KMS-11 (cell line): ENCODE results near the gene MMP17.

Experiments
- H2AFZ ChIP-seq: fragments of 200-600 bp; sonication (generic); 2 replicates; pipeline ENCODE4 v1.6.1; 2016; ENCODE audit warnings: antibody characterized with exemption, mixed run types, low read depth
- H3K27ac ChIP-seq: fragments of 200-600 bp; sonication (generic); 2 replicates; pipeline ENCODE4 v1.6.1; 2016; ENCODE audit warnings: mild to moderate bottlenecking, mixed run types
- H3K27me3 ChIP-seq: fragments of 200-600 bp; sonication (generic); 2 replicates; pipeline ENCODE4 v1.6.1; 2017; ENCODE audit warnings: mild to moderate bottlenecking, low read depth, mixed run types, moderate library complexity; ENCODE audit not compliant: insufficient read depth
- H3K36me3 ChIP-seq: fragments of 200-600 bp; sonication (generic); 2 replicates; pipeline ENCODE4 v1.6.1; 2017; ENCODE audit warnings: mild to moderate bottlenecking, mixed run types; ENCODE audit not compliant: insufficient read depth
- H3K4me1 ChIP-seq: fragments of 200-600 bp; sonication (generic); 2 replicates; pipeline ENCODE4 v1.6.1; 2016; ENCODE audit warnings: mild to moderate bottlenecking, low read depth, mixed run types; ENCODE audit not compliant: poor library complexity, severe bottlenecking
- H3K4me2 ChIP-seq: fragments of 200-600 bp; sonication (generic); 2 replicates; pipeline ENCODE4 v1.7.0; 2016; ENCODE audit warnings: mild to moderate bottlenecking, mixed run types
- H3K4me3 ChIP-seq: fragments of 200-600 bp; sonication (generic); IDR thresholded peaks from 2 replicates; pipeline ENCODE4 v1.6.1; 2017; ENCODE audit warnings: low read depth, low read length, mixed read lengths; ENCODE audit not compliant: insufficient read depth
- H3K79me2 ChIP-seq: fragments of 200-600 bp; sonication (generic); 2 replicates; pipeline ENCODE4 v1.6.1; 2016; ENCODE audit warnings: low read depth, mixed run types; ENCODE audit not compliant: insufficient read depth
- H3K9ac ChIP-seq: fragments of 200-600 bp; sonication (generic); 2 replicates; pipeline ENCODE4 v1.6.1; 2016; ENCODE audit warnings: mild to moderate bottlenecking, mixed run types
- H4K20me1 ChIP-seq: fragments of 200-600 bp; sonication (generic); 2 replicates; pipeline ENCODE4 v1.6.1; 2016; ENCODE audit warnings: mild to moderate bottlenecking, mixed run types; ENCODE audit not compliant: insufficient read depth
- TF ChIP-seq, protein P1 (sequence below): fragments of 200-600 bp; sonication (generic); conservative IDR thresholded peaks from 2 replicates; pipeline ENCODE4 v1.6.1; 2017; ENCODE audit warnings: low read depth, mild to moderate bottlenecking, antibody characterized with exemption, low read length, moderate library complexity, mixed read lengths

MMP17 gene

DNA sequence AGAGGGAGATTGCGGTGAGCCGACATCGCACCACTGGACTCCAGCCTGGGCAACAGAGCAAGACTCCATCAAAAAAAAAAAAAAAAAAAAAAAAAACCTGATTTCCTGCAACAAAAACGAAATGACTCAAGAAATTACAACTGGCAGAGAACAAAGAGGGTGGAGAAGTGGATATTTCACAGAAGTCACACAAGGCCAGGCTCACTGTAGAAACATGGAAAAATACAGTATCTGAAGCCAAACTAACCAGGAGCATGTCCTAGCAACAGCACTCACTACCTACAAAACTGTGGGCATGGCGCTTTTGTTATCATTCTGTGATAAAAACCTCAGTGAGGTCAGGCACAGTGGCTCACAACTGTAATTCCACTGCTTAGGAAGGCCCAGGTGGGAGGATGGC, 11.7 kb upstream of the MMP17 start:
- H3K4me3 ChIP-seq = no peak overlapping the region
- no peaks in the 10 kb centered on the region for H3K36me3 ChIP-seq
- H3K4me2 ChIP-seq = no peak overlapping the region
- no peaks in the 10 kb centered on the region for H3K27me3 ChIP-seq
- H3K4me1 ChIP-seq = no peaks in the 10 kb centered on the region
- no peaks in the 10 kb centered on the region for H3K79me2 ChIP-seq
- no peak overlapping the region for H3K9ac ChIP-seq
- no peaks in the 10 kb centered on the region for H4K20me1 ChIP-seq
- H2AFZ ChIP-seq = no peak overlapping the region
- no peak overlapping the region for H3K27ac ChIP-seq
- TF ChIP-seq, protein P1, sequence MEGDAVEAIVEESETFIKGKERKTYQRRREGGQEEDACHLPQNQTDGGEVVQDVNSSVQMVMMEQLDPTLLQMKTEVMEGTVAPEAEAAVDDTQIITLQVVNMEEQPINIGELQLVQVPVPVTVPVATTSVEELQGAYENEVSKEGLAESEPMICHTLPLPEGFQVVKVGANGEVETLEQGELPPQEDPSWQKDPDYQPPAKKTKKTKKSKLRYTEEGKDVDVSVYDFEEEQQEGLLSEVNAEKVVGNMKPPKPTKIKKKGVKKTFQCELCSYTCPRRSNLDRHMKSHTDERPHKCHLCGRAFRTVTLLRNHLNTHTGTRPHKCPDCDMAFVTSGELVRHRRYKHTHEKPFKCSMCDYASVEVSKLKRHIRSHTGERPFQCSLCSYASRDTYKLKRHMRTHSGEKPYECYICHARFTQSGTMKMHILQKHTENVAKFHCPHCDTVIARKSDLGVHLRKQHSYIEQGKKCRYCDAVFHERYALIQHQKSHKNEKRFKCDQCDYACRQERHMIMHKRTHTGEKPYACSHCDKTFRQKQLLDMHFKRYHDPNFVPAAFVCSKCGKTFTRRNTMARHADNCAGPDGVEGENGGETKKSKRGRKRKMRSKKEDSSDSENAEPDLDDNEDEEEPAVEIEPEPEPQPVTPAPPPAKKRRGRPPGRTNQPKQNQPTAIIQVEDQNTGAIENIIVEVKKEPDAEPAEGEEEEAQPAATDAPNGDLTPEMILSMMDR = no peak

DNA sequence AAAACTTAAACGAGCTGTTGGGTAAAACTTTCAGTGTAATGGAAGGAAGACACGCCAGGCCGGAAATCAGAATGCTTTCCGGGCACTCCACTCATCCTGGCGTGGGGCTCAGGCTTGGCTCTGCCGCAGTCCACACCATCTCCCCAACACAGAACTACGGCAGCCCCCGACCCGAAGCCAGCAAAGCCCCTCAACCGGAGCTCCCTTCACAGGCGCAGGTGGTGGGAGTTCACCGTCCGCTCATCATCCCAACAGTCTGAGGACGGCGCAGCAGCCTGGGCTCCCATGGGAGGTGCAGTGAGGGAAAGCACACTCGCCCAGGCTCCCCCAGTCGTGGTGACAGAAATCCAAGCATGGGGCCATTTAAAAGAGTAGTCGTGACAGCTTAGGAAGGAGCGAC, 11.0 kb upstream of the MMP17 start:
- no peak overlapping the region for H3K4me3 ChIP-seq
- no peaks in the 10 kb centered on the region for H3K4me1 ChIP-seq
- no peak overlapping the region for H2AFZ ChIP-seq
- no peaks in the 10 kb centered on the region for H3K79me2 ChIP-seq
- H3K27ac ChIP-seq = no peak overlapping the region
- TF ChIP-seq, protein P1 = no peak
- H3K27me3 ChIP-seq = no peaks in the 10 kb centered on the region
- no peaks in the 10 kb centered on the region for H4K20me1 ChIP-seq
- no peaks in the 10 kb centered on the region for H3K36me3 ChIP-seq
- H3K9ac ChIP-seq = no peak overlapping the region
- H3K4me2 ChIP-seq = no peak overlapping the region

DNA sequence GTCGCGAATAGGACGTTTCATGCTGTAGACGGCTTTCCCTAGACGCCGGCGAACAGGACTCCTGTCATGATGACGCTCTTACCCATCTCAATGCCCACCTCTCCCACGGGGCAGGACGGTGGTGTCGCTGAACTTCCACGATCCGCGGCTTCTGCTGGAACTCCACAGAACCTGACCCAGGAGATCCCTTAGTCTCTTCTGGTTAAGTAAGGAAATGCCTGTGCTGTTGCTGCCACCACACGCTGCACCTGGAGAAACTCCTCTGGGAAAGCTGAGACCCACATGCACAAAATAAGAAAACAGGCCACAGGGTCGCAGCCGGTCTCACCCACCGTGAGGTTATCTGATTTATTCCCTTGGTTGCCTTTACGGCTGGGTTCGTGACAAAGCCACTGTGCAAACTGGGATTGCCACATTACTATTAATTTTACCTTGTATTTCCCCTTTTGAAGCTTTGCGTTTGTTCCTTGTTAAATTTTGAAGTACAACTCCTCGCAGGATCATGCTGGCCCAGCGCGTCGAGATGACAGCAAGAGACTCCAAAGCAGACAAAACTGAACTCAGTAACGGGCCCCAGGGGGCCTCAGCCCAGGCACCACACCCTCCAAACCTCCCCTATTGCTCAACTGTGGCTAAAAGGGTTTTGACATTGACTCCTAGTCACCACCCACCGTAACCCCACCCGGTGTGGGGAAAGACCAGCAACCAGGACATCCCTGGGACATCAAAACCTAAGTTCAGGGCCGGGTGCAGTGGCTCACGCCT, 9.2 kb upstream of the MMP17 start:
- H3K36me3 ChIP-seq = no peaks in the 10 kb centered on the region
- no peak overlapping the region for H3K27ac ChIP-seq
- no peak overlapping the region for H3K4me2 ChIP-seq
- no peak overlapping the region for H3K9ac ChIP-seq
- H3K27me3 ChIP-seq = no peaks in the 10 kb centered on the region
- H3K4me3 ChIP-seq = no peak overlapping the region
- no peaks in the 10 kb centered on the region for H3K4me1 ChIP-seq
- H4K20me1 ChIP-seq = no peaks in the 10 kb centered on the region
- no peak overlapping the region for H2AFZ ChIP-seq
- TF ChIP-seq, protein P1 = no peak
- no peaks in the 10 kb centered on the region for H3K79me2 ChIP-seq

DNA sequence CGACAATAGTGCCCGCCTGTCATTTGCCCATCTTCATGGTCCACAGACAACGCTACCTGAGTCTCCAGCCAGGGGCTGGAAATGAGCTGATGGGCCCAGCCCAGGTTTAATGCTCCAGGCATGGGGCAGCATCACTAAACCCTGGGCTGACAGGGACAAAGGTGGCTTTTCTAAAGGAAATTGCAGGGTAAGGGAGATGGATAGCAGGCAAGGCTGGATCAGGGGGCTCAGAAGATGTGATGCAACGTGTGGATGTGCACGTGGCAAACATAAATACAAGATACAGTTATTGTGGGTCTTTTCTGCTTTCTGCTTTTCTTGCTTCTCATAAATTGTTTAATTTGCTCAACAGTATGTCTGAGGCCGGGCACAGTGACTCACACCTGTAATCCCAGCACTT, 3.7 kb upstream of the MMP17 start:
- no peak overlapping the region for H3K4me3 ChIP-seq
- H3K79me2 ChIP-seq = no peaks in the 10 kb centered on the region
- peaks cover 4% of the 10 kb centered on the region; the same call in 1 of the 2 replicates for H3K27me3 ChIP-seq
- H3K4me2 ChIP-seq = no peak overlapping the region
- H3K27ac ChIP-seq = no peak overlapping the region
- no peak overlapping the region for H3K9ac ChIP-seq
- H3K4me1 ChIP-seq = no peaks in the 10 kb centered on the region
- no peaks in the 10 kb centered on the region for H4K20me1 ChIP-seq
- TF ChIP-seq, protein P1 = no peak
- no peaks in the 10 kb centered on the region for H3K36me3 ChIP-seq
- H2AFZ ChIP-seq = no peak overlapping the region
